Breast epithelium (tissue), 3 donors: ENCODE results near the gene ZNF780B.

Experiments used
- POLR2A ChIP-seq: fragments of 450-650 bp; IDR thresholded peaks from one replicate; pipeline ENCODE4 v1.6.1; 2016; ENCODE audit warnings: antibody characterized with exemption, mild to moderate bottlenecking, moderate library complexity
- POLR2AphosphoS5 ChIP-seq, 3 donors: sonication (generic); formaldehyde crosslinking; IDR thresholded peaks; one replicate each; pipeline ENCODE4 v1.6.1; 2017; ENCODE audit warnings: antibody characterized with exemption in 3 of 3
- TF ChIP-seq, protein P1 (sequence below), 3 donors: fragments of 450-650 bp; IDR thresholded peaks; one replicate each; pipeline ENCODE4 v1.5.1; 2016 to 2017; ENCODE audit warnings: antibody characterized with exemption in 3 of 3, mild to moderate bottlenecking in 3 of 3, moderate library complexity in 3 of 3

DNA sequence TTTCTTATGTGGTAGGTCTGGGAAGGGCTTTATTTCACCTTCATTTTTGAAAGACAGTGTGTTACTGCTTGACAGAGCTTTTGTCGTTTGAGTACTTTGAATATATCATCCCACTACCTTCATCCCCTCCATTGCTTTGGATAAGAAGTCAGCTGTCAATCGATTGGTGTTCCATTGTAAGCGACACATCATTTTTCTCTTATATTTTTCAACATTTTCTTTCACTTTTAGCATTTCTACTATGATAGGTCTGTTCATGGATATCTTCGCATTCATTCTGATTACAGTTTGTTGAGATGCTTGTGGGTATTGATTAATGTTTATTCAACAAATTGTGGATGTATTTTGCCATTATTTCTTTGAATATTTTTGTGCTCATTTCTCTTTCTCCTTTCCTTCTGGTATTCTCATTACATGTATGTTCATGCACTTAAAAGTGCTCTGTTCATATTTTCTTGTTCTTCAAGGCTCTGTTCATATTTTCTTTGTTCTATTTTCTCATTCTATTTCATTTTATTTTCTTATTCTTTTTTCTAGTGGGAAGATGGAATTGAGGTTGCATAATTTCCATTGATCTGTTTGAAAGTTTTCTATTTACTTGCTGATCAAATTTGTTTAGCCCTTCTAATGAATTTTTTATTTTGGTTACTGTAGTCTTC lies 30.0 kb downstream of the ZNF780B start:
- TF ChIP-seq POLR2A, result no peak
- TF ChIP-seq, protein P1, sequence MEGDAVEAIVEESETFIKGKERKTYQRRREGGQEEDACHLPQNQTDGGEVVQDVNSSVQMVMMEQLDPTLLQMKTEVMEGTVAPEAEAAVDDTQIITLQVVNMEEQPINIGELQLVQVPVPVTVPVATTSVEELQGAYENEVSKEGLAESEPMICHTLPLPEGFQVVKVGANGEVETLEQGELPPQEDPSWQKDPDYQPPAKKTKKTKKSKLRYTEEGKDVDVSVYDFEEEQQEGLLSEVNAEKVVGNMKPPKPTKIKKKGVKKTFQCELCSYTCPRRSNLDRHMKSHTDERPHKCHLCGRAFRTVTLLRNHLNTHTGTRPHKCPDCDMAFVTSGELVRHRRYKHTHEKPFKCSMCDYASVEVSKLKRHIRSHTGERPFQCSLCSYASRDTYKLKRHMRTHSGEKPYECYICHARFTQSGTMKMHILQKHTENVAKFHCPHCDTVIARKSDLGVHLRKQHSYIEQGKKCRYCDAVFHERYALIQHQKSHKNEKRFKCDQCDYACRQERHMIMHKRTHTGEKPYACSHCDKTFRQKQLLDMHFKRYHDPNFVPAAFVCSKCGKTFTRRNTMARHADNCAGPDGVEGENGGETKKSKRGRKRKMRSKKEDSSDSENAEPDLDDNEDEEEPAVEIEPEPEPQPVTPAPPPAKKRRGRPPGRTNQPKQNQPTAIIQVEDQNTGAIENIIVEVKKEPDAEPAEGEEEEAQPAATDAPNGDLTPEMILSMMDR (IDR thresholded peaks at IDR 0.05), result no peak
- TF ChIP-seq POLR2AphosphoS5 (IDR thresholded peaks at IDR 0.05), result no peak
